DOHH2 (cell line): ENCODE measurements around the gene MARCHF6.

Experiments used
- CTCF ChIP-seq: fragments of 200-600 bp; sonication (generic); IDR thresholded peaks from one replicate; pipeline ENCODE4 v1.5.1; 2014; ENCODE audit warnings: antibody characterized with exemption, mild to moderate bottlenecking, low read depth, low read length; ENCODE audit not compliant: poor library complexity, severe bottlenecking
- EZH2phosphoT487 ChIP-seq: fragments of 200-600 bp; sonication (generic); IDR thresholded peaks from 2 replicates; pipeline ENCODE4 v1.6.1; 2017; ENCODE audit warnings: borderline replicate concordance, mild to moderate bottlenecking, antibody characterized with exemption, low read length, moderate library complexity, mixed read lengths

DNA sequence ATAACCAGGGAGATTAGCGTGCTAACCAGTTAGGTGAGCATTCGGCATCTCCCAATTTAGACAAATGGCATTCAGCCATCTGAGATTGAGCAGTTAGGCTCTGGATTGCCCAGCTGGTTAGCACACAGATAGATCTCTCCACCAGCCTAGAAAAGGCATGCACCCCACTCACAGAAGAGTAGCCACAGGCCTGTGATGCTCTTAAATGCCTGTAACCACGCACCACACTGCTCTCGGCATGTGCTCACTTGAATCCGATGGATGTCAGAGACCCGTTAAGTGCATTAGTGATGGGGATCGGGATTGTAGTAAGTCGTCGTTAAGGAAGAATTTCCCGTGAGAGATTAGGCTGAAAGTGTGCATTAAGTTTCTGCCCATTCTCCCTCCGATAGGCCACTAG lies 23.0 kb downstream of the MARCHF6 start:
- TF ChIP-seq CTCF = no peak
- TF ChIP-seq EZH2phosphoT487 = no peak
